Body of pancreas (tissue), 4 donors: ENCODE results near the gene CACNA1S. TPM values are rescaled to one million over a fixed set of nuclear protein-coding genes. Genes with fewer than 3 reads are reported as not detected.

ENCODE experiments used
- ATAC-seq: fragments of 150-250 bp; one replicate; pipeline ENCODE4 v1.9.1; 2016
- DNase-seq, 4 donors: peaks; one replicate each; pipeline ENCODE4 v3.0.0-alpha.2; 2019
- H3K27ac ChIP-seq, 4 donors: fragments of 200-600 bp; sonication (generic); 1 replicate in 3 of 4; 2 replicates in 1 of 4; pipeline versions ENCODE4 v1.5.1 to v1.6.1; 2016 to 2019; ENCODE audit warnings: mild to moderate bottlenecking in 1 of 4, mixed read lengths in 1 of 4, moderate library complexity in 1 of 4
- H3K27me3 ChIP-seq, 2 donors: fragments of 200-600 bp; sonication (generic); one replicate each; pipeline ENCODE4 v1.6.0; 2016; ENCODE audit warnings: mild to moderate bottlenecking in 1 of 2
- H3K36me3 ChIP-seq, 2 donors: fragments of 200-600 bp; sonication (generic); replicated peaks in 1 of 2; 2 replicates each; pipeline ENCODE4 v1.5.1; 2016; ENCODE audit warnings: low read depth in 2 of 2; ENCODE audit not compliant: insufficient read depth in 1 of 2
- H3K4me1 ChIP-seq: fragments of 200-600 bp; sonication (generic); one replicate; pipeline ENCODE4 v1.6.0; 2016
- H3K4me3 ChIP-seq, 2 donors: fragments of 200-600 bp; sonication (generic); 1 replicate in 1 of 2; 2 replicates in 1 of 2; pipeline ENCODE4 v1.5.1; 2016 to 2019
- H3K9me3 ChIP-seq, 3 donors: fragments of 200-600 bp; sonication (generic); 1 replicate in 2 of 3; 2 replicates in 1 of 3; pipeline ENCODE4 v1.5.1; 2016
- POLR2A ChIP-seq, 3 donors: fragments of 450-650 bp; IDR thresholded peaks; one replicate each; pipeline ENCODE4 v1.6.1; 2016; ENCODE audit warnings: antibody characterized with exemption in 3 of 3, mild to moderate bottlenecking in 2 of 3
- WGBS, 2 donors: methylation state at CpG; one replicate each; pipeline ENCODE4 v1.1.5; 2017; 5-methylcytosine and 5-hydroxymethylcytosine counted together
- intact Hi-C: fragments of 100-400 bp; cut with DNase I; formaldehyde crosslinking; loops from one replicate; pipeline ENCODE4 v1.15.1; 2023
- total RNA-seq, 2 donors: library from RNA; depleted of rRNA; stranded (reverse); fragments of >200 nt; gene quantifications; one replicate each; pipeline ENCODE4 v1.1.0, GENCODE V29; 2016
- TF ChIP-seq, protein P1 (sequence below), 7 experiments: fragments of 450-650 bp in 4 of 7; fragments of 200-600 bp in 3 of 7; sonication (generic) in 3 of 7; IDR thresholded peaks; one replicate each; pipeline ENCODE4 v1.5.1; 2016 to 2019; ENCODE audit warnings: antibody characterized with exemption in 7 of 7

The CACNA1S gene
- total RNA-seq, 2 donors from 2014 or later = under 0.01 TPM; not detected in 1

DNA sequence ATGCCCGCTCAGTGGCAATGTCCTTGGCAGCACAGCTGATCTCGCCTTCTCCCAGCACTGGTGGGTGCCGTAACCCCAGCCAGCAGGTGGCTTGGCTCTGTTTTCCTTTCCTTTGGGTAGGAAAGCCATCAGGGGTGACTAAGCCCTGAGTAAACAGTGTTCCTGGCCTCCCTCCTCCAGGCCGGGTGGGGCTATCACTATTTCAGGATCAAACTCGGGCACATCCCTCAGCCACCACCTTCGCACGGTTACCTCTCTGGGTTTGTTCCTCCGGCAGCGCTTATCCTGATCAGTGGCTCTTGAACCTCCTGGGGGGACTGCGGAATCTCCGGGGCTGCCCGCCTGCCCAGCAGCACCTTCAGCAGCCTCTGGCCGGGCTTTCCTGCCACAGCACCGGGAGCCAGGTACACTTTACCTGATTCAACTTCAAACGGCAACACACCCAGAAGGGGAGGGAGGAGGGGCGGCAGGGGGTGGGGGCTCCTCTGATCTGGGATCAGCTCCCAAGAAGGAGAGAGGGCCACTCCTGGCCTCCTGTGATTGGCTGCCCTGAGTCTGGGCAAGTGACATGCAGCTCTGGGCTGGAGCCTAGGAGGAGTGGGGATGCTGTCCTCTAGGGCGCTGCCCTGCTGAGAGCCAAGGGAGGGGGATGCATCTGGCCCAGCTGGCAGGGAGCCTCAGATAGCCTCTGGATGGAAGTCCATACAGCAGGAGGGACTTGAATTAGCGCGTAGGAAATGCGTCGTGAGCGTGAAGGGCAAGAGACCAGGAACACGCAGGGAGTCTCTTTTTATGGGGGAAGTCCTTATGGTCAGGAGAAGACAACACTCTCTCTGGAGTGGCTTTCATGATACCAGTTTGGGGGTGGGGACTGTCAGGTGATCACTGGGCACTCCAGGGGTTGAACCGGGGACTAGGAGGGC lies 14.9 kb upstream of the CACNA1S start, which contains the start of gene ASCL5:
ASCL5 (minus strand) TSS at position 353 of the 923 bp plus-strand sequence. CDS start 11,812 bp downstream, outside the sequence.
- intact Hi-C loops = no loop called here
- 29 to 38% methylated on average over 18 to 24 of the region's 24 CpGs for WGBS, 2 donors
- DNase-seq (peak; percentile 82 to 93 (median 90)), ATAC-seq (peak; percentile 86)
- H3K4me3 ChIP-seq = no peak within 1 kb of the TSS
- TF ChIP-seq, protein P1, sequence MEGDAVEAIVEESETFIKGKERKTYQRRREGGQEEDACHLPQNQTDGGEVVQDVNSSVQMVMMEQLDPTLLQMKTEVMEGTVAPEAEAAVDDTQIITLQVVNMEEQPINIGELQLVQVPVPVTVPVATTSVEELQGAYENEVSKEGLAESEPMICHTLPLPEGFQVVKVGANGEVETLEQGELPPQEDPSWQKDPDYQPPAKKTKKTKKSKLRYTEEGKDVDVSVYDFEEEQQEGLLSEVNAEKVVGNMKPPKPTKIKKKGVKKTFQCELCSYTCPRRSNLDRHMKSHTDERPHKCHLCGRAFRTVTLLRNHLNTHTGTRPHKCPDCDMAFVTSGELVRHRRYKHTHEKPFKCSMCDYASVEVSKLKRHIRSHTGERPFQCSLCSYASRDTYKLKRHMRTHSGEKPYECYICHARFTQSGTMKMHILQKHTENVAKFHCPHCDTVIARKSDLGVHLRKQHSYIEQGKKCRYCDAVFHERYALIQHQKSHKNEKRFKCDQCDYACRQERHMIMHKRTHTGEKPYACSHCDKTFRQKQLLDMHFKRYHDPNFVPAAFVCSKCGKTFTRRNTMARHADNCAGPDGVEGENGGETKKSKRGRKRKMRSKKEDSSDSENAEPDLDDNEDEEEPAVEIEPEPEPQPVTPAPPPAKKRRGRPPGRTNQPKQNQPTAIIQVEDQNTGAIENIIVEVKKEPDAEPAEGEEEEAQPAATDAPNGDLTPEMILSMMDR (IDR thresholded peaks at IDR 0.05) = peak in 4 of 7 experiments; percentile 32 to 58 (median 36)
- peak; percentile 53 to 64 (median 64) for TF ChIP-seq POLR2A (IDR thresholded peaks at IDR 0.05)
- H3K36me3 ChIP-seq = no peaks in the 10 kb centered on the region
- H3K27me3 ChIP-seq = no peaks in the 10 kb centered on the region
- H3K27ac ChIP-seq = peak within 1 kb of the TSS; percentile 74 to 93 (median 84)
- H3K9me3 ChIP-seq = no peaks in the 10 kb centered on the region
- H3K4me1 ChIP-seq = peaks cover 55% of the 10 kb centered on the region

DNA sequence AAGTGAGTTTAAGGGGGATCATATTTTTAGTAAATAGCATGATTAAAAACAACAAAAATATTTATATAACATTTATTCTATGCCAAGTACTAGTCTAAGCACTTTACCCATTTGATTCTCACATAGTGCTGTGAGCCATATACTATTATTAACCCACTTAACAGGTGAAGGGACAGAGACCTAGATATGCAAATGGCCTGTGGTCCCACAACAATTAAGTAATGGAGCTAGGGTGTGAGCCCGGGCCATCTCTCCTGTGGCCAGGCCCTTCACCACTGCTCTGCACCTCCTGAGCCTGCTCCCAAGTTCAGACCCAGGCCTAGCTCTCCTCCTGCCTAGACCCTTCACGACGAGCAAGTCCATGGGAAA lies 14.2 kb upstream of the CACNA1S start:
- 16 to 29% methylated on average over 3 of the region's 3 CpGs for WGBS, 2 donors
- H3K9me3 ChIP-seq = no peaks in the 10 kb centered on the region
- no peaks in the 10 kb centered on the region for H3K27me3 ChIP-seq
- H3K27ac ChIP-seq = peak overlapping the region; percentile 74 to 93 (median 84)
- H3K4me1 ChIP-seq = peaks cover 53% of the 10 kb centered on the region
- no peak overlapping the region for H3K4me3 ChIP-seq
- ATAC-seq (no peak), DNase-seq (no peak)
- intact Hi-C loops = no loop called here
- TF ChIP-seq, protein P1 (IDR thresholded peaks at IDR 0.05) = no peak
- no peak for TF ChIP-seq POLR2A (IDR thresholded peaks at IDR 0.05)
- H3K36me3 ChIP-seq = no peaks in the 10 kb centered on the region

- Histone ChIP-seq H3K36me3 (no peaks in the 10 kb centered on the region), H3K27ac (peak overlapping the region; percentile 74 to 93 (median 84)), H3K9me3 (no peaks in the 10 kb centered on the region), H3K27me3 (no peaks in the 10 kb centered on the region), H3K4me1 (peaks cover 51% of the 10 kb centered on the region), H3K4me3 (no peak overlapping the region)
- TF ChIP-seq POLR2A (IDR thresholded peaks at IDR 0.05) = no peak
- TF ChIP-seq, protein P1 (IDR thresholded peaks at IDR 0.05) = no peak
- ATAC-seq (peak; percentile 51), DNase-seq (peak; percentile 34 to 52 (median 42))
- intact Hi-C loops = no loop called here
- 31 to 43% methylated on average over 7 of the region's 7 CpGs for WGBS, 2 donors
These were observed 13.6 kb upstream of the CACNA1S start for GRCh38 chr1:201125800-201126199.

DNA sequence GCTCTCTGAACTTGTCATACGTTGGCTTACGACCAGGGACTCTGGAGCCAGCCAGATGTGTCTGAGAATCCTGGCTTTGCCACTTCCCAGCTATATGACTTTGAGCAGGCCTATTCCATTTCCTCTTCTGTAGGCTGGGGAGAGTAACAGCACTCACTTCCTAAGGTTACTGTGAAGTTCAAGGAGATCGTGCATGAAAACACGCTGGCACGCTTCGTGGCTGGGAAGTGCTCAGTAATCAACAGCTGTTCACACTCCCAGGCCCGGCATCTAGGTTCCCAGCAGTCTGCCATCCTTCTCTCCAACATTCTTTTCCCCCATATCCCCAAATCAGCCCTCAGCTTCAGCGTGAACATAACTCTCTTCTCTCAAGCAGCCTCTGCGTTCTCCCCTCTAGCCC lies 12.8 kb upstream of the CACNA1S start:
- no peaks in the 10 kb centered on the region for H3K27me3 ChIP-seq
- DNase-seq = peak; percentile 86 to 93 (median 90)
- intact Hi-C loops = no loop called here

More for the DNA sequence above, 12.8 kb upstream of the CACNA1S start:
- Histone ChIP-seq H3K4me3 (no peak overlapping the region), H3K9me3 (no peaks in the 10 kb centered on the region), H3K4me1 (peaks cover 51% of the 10 kb centered on the region), H3K36me3 (no peaks in the 10 kb centered on the region), H3K27ac (peak overlapping the region; percentile 74 to 87 (median 80))
- TF ChIP-seq, protein P1 (IDR thresholded peaks at IDR 0.05) = peak in 1 of 7 experiments; percentile 13
- peak in 1 of 3 donors; percentile 13 for TF ChIP-seq POLR2A (IDR thresholded peaks at IDR 0.05)
- WGBS, 2 donors = 39 to 42% methylated on average over 9 of the region's 9 CpGs
- ATAC-seq = peak; percentile 71
